Measurements from ENCODE around the gene S100A14. TPM values are rescaled to one million over a fixed set of nuclear protein-coding genes. Genes with fewer than 3 reads are reported as not detected.

Gene S100A14
- total RNA-seq, 1 experiment from 2014 or later, result not detected

DNA sequence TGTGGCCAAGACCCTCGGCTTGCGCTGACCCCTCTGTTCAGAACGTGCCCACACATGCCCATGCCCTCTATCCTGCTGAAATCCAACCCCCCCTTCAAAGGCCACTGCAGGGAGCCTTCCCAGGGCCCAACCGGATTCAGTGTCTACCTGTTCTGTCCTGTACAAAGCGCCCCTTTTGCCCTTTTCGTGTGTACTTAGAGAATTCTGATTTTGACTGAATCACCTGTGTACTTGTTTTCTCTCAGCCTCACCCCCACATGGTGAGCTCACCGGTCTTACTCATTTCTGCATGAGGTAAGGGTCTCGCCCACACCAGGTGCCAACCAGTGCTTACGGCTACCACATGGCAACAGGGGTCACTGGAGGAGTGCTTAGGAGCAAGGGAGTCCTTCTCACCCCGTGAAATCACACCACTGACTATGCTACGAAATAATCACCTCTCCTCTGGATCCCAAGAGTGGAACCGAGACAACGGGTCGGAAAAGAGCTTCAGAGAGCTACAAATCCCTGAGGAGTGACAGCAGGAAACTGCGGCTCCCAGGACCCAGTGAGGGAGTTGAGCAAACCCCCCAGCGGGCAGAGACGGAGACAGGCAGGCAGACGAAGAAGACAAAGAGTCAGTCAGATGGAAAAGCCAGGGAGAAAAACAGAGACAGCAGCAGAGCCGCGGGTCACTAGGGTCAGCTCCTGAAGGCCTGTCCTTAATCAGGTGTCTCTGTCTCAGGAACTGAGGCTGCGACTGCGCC lies 48.3 kb downstream of the S100A14 start:
- peak; percentile 58 for DNase-seq (ENCODE audit: extremely low read depth, low read depth)

DNA sequence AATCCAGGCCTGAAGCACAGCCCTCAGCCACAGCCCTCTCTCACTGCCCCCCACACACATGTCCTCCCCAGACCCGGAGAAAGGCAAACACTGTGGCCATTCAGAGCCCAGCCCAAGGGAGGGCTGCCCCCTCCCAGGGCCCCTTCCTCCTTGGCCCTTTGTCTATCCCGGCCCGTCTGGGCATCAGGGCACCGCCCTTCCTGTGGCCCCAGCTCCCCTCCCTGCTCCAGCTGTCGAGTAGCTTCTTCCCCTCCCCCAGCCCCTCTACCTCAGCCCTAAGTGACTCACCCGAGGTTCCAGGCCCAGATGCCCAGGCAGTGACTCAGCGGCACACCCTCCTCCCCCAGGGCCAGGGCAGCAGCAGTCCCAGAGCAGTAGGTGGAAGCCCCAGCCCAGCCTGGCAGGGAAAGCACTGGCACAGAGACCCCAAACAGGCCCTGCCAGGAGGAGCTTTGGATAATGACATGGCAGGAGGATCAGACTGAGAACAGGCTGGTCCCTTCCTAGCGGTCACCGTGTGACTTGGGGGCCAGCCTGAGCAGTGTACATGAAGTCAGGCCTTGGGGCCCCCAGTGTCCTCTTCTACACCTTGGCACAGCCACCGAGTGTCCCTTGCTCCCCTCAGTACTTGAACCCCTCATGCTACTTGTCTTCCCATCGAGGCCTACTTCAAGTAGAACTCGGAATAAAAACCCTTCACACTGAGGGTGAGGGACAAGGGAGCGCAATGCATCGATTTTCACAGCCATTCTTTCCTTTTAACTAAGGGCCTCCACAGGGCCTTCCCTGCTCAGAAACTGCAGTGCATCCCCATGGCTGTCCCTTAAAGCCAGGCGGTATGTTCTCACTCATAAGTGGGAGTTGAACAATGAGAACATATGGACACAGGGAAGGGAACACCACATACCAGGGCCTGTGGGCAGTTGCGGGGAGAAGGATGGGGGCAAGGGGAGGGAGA lies 49.4 kb downstream of the S100A14 start:
- DNase-seq (ENCODE audit: extremely low read depth, low read depth), result peak; percentile 100

DNA sequence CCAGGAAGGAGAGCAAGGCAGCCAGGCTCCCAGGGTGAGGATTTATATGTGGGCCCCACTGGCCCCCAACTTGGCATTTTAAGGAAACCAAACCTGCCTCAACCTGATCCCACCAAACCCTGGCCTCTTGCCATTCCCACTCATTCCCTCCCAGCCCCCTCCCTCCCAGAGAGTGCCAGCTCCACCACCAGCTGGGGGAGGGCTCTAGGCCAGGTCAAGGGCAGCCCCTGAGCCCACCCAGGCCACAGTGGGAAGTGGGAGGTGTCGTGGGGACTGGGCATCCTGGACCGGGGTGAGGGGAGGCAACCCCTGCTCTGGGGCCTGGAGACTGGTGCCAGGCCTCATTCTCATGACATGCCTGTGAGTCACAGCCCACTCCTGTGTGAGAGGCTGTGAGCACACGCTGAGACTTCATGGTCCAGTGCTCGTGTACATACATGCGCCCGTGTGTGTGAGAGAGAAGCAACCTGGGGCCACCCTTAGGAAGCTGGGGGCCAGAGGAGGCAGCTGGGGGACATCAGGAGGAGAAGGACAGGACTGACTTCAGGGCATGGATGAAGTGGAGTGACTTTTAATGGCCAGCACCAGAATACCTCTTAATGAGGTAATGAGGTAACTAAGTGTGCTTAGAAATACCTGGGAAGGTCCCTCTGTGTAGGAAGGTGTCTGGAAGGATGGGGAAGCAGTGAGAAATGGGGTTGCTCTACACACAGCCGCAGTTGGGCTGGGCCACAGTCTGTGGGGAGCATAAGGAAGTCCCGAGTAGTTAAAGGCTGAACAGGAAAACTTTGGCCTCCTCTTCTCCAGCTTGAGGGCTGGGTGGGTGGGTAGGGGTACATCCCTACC lies 50.4 kb downstream of the S100A14 start, which contains the start of gene S100A2:
Gene S100A2, minus strand, starts transcription at position 316 of the 846 bp plus-strand sequence. CDS start 1,967 bp downstream, outside the sequence.
- peak; percentile 94 for DNase-seq (ENCODE audit: extremely low read depth, low read depth)

Other genes starting within 250 kb of the S100A14 start
- gene S100A12, start 240.7 kb downstream of the S100A14 start, total RNA-seq (2014; rRNA removed; shearing (Covaris generic)), result not detected in 2 replicates
- not detected in 2 replicates for gene S100A8, start 225.3 kb downstream of the S100A14 start, total RNA-seq (2014; rRNA removed; shearing (Covaris generic))
- gene S100A7A, start 199.8 kb downstream of the S100A14 start, total RNA-seq (2014; rRNA removed; shearing (Covaris generic)), result not detected in 2 replicates
- gene S100A7, start 155.7 kb downstream of the S100A14 start, total RNA-seq (2014; rRNA removed; shearing (Covaris generic)), result not detected in 2 replicates
- 743 and 832 TPM in 2 replicates for gene S100A6, start 80.3 kb downstream of the S100A14 start, total RNA-seq (2014; rRNA removed; shearing (Covaris generic))
- gene S100A5, start 75.4 kb downstream of the S100A14 start, total RNA-seq (2014; rRNA removed; shearing (Covaris generic)), result 0.30 TPM in 1 of 2 replicates, not detected in the other
- gene S100A4, start 70.5 kb downstream of the S100A14 start, total RNA-seq (2014; rRNA removed; shearing (Covaris generic)), result 201 and 238 TPM in 2 replicates
- gene S100A3, start 67.1 kb downstream of the S100A14 start, total RNA-seq (2014; rRNA removed; shearing (Covaris generic)), result 1.1 and 3.4 TPM in 2 replicates
- 4.0 and 5.6 TPM in 2 replicates for gene S100A2, start 50.5 kb downstream of the S100A14 start, total RNA-seq (2014; rRNA removed; shearing (Covaris generic))
- gene S100A16, start 3.2 kb downstream of the S100A14 start, total RNA-seq (2014; rRNA removed; shearing (Covaris generic)), result 96.5 and 101 TPM in 2 replicates
- gene S100A13, start 11.2 kb upstream of the S100A14 start, total RNA-seq (2014; rRNA removed; shearing (Covaris generic)), result 74.4 and 99.7 TPM in 2 replicates
- not detected in 2 replicates for gene S100A1, start 12.1 kb upstream of the S100A14 start, total RNA-seq (2014; rRNA removed; shearing (Covaris generic))
- gene CHTOP, start 17.7 kb upstream of the S100A14 start, total RNA-seq (2014; rRNA removed; shearing (Covaris generic)), result 82.8 and 101 TPM in 2 replicates
- 72.9 and 80.0 TPM in 2 replicates for gene SNAPIN, start 42.4 kb upstream of the S100A14 start, total RNA-seq (2014; rRNA removed; shearing (Covaris generic))
- 294 and 315 TPM in 2 replicates for gene ILF2, start 54.7 kb upstream of the S100A14 start, total RNA-seq (2014; rRNA removed; shearing (Covaris generic))
- gene NPR1, start 62.4 kb upstream of the S100A14 start, total RNA-seq (2014; rRNA removed; shearing (Covaris generic)), result 3.0 and 3.3 TPM in 2 replicates
- 36.3 and 46.6 TPM in 2 replicates for gene INTS3, start 111.7 kb upstream of the S100A14 start, total RNA-seq (2014; rRNA removed; shearing (Covaris generic))
- gene SLC27A3, start 159.1 kb upstream of the S100A14 start, total RNA-seq (2014; rRNA removed; shearing (Covaris generic)), result 0.69 and 1.2 TPM in 2 replicates